Erythroblast (primary cell): ENCODE results near the gene USP44.

Experiments used
- GATA1 ChIP-seq: IDR thresholded peaks from 2 replicates; pipeline ENCODE4 v1.6.1; 2011; ENCODE audit warnings: low read depth, mild to moderate bottlenecking, control low read depth, low read length, moderate library complexity
- POLR2A ChIP-seq: IDR thresholded peaks from 2 replicates; pipeline ENCODE4 v1.6.1; 2011; ENCODE audit warnings: mild to moderate bottlenecking, low read length

DNA sequence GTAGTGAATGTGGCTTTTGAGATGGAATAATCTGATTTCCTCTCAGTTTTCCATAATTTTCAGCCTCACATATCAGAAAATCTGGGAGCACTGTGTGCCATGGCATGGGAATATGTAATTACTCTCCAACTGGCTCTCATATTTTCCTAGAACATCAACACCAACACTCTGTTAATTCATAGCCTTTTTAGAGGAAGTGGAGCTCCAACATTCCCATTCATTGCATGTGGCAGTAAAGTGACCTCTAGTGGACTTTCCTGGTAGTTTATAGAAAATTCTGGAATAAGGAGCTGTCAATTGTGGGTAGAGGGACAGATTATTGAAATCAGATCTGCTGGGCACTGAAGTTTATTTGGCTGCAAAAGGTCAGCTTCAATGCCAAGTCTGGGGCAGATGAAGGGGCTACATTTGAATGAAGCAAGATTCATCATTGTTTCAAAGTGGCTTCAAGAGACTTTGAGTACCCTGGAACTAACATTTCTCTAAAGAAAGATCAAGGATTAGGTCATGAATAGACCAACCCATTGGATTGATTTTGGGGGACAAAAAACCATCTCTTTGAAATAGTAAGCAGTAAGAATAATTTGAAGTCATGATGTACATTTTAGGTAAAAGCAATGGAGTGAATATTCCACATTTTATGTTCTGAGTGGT lies 23.6 kb upstream of the USP44 start:
- TF ChIP-seq POLR2A (no peak), GATA1 (no peak)
